ENCODE data around the gene CHAC2.

DNA sequence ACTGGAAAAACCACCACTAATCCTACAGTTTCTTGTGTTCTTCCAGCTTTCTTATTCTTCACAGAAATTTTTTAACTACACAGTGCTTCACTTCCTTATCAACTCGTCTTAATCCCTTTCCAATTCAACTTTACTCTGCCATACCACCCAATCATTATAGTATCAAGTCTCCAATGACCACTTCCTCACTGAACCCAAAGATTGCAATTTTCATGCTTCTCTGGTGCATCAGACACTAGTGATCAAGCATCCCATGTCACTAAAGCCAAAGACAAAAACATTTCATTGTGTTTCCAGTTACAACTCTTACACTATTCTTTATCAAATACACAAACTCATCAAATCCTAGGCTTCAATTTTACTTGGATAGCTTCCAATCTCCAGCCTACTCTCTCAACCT lies 9.5 kb downstream of the CHAC2 start:
- no peak for TF ChIP-seq CTCF (conservative IDR thresholded peaks at IDR 0.05 in 1 of 2, IDR thresholded peaks at IDR 0.05 in 1 of 2; ENCODE audit: extremely low read depth in 1 of 2, insufficient read depth in 1 of 2, low read depth in 1 of 2, low read length in 2 of 2)
- no peak for TF ChIP-seq EZH2 (IDR thresholded peaks at IDR 0.05; ENCODE audit: borderline replicate concordance, low read length)
